NT2/D1 (cell line): Measurements from ENCODE around the gene GLOD4.

ENCODE experiments used
- SUZ12 ChIP-seq: IDR thresholded peaks from 2 replicates; pipeline ENCODE4 v1.6.1; 2011; ENCODE audit not compliant: insufficient read length, insufficient read depth; ENCODE audit errors: extremely low read depth
- YY1 ChIP-seq: IDR thresholded peaks from 2 replicates; pipeline ENCODE4 v1.6.1; 2011; ENCODE audit not compliant: insufficient read length, insufficient read depth
- ZNF274 ChIP-seq: IDR thresholded peaks from 2 replicates; pipeline ENCODE4 v1.6.1; 2011; ENCODE audit warnings: mild to moderate bottlenecking, low read depth, low read length

DNA sequence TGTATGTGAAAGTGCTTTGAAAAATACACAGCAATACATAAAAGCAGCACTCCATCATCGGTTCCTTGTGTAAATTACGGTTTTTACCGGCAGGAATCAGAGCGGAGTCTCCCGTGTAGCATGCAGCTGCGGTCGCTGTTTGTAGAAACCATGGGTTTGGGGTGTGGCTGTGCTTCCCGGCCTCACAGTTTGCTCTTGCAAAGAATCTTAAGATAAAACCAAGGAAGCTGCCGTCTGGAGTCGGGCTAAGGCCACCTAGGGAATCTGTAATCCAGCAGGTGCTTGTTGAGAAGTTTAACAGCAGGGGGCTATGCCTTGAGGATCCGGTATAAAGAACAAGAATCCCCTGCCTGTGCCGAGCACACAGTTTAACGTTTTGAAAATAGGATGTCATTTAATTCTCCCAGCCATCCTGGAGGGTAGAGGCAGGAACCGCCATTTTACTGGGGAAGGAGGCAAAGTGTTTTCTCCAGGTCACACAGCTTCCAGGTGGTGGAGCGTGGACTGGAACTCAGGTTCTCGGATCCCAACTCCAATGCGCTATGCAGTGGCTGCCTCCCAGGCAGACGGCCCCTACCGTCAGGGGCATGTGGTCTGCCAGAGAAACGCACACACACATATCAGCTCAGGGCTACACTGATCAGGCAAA, 55.7 kb downstream of the GLOD4 start:
- TF ChIP-seq SUZ12 (no peak), ZNF274 (no peak), YY1 (no peak)
